Measurements from ENCODE around the gene ITIH5. TPM values are rescaled to one million over a fixed set of nuclear protein-coding genes. Genes with fewer than 3 reads are reported as not detected.

ITIH5 gene
- total and polyA plus RNA-seq, 2 of the 8 experiments (the other 6 are each of a cell fraction or from before 2014, with no cell fraction given), result 5.8 to 7.6 TPM

DNA sequence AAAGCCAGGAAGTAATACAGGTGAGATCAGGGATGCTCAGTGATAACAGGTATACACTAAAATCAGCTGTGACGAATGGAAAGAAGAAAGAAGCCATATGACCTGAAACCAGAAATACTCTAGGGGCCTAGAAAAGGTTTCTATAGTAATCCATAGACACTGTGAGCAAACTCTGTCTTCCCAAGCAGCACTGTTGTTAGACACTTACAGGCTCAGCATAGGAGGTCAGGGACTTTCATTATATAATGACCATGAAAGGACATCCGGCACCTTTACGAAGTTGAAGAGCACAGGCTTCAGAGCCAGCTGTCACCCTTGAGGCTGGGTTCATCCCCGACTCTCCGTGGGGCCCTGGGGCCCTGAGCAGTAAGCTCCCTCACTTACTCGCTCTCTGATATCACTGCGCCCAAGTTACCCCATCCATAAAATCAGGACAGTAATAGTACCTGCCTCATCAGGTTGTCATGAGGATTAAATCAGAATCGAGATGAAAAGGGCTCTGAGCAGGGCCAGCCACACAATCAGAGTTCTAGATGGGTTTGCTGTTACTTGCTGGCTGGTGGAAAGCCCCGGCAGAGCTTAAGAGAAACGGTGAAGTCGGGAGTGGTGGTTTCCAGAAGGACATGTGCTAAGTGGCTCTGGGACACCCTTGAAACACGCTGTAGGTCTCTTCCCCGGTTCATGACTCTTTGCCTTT, 79.5 kb downstream of the ITIH5 start:
- no peak for FAIRE-seq
- H2AFZ ChIP-seq (ENCODE audit: low read length), result no peak overlapping the region
- H3K14ac ChIP-seq (ENCODE audit: insufficient read length), result no peak overlapping the region
- no peak overlapping the region for H3K4me3 ChIP-seq (ENCODE audit: extremely low read depth in 1 of 4, insufficient read depth in 2 of 4, low read depth in 3 of 4, low read length in 4 of 4)
- no peak overlapping the region for H3K4ac ChIP-seq (replicated peaks; ENCODE audit: insufficient read length, low read depth, low read length)
- no peak overlapping the region for H4K5ac ChIP-seq (ENCODE audit: insufficient read length, low read depth, low read length)
- no peak overlapping the region for H2BK15ac ChIP-seq (ENCODE audit: low read length)
- H3K79me1 ChIP-seq (ENCODE audit: low read depth, low read length), result no peaks in the 10 kb centered on the region
- H3K23ac ChIP-seq (ENCODE audit: insufficient read length), result no peak overlapping the region
- H3K18ac ChIP-seq (ENCODE audit: extremely low read depth, low read length), result no peak overlapping the region
- ChIA-PET POLR2A (ENCODE audit: partially characterized antibody) (no interaction called here), CTCF (ENCODE audit: partially characterized antibody) (interaction anchor here (4.0 kb wide), 1 partner anchor 100 kb away, joined by 20 read pairs; no protein-coding TSS in a partner anchor)
- no peak overlapping the region for H2BK12ac ChIP-seq (ENCODE audit: low read depth, low read length)
- no peak overlapping the region for H2BK120ac ChIP-seq (replicated peaks; ENCODE audit: low read depth, low read length)
- H3K36me3 ChIP-seq (ENCODE audit: control insufficient read depth in 2 of 4, insufficient read depth in 4 of 4, low read length in 3 of 4), result no peaks in the 10 kb centered on the region
- H3K23me2 ChIP-seq (ENCODE audit: low read depth, low read length), result no peaks in the 10 kb centered on the region
- H3K4me2 ChIP-seq (ENCODE audit: insufficient read depth in 1 of 2, low read depth in 2 of 2, low read length in 2 of 2), result no peak overlapping the region
- no peak overlapping the region for H2BK5ac ChIP-seq (ENCODE audit: low read depth, low read length)
- no peak overlapping the region for H4K91ac ChIP-seq (replicated peaks; ENCODE audit: insufficient read length, low read length)
- no peak overlapping the region for H3K56ac ChIP-seq (replicated peaks; ENCODE audit: insufficient read length, low read depth, low read length)
- H4K8ac ChIP-seq (ENCODE audit: extremely low read depth, insufficient read depth, low read length), result no peak overlapping the region
- no peak overlapping the region for H2AK5ac ChIP-seq (ENCODE audit: low read depth, low read length)
- no peaks in the 10 kb centered on the region for H3K27me3 ChIP-seq (replicated peaks in 1 of 4; ENCODE audit: control insufficient read depth in 3 of 4, extremely low read depth in 1 of 4, insufficient read depth in 3 of 4, low read length in 3 of 4)
- TF ChIP-seq TAF7 (optimal IDR thresholded peaks at IDR 0.05; ENCODE audit: borderline replicate concordance, low read depth, low read length), result no peak
- TF ChIP-seq RXRA (IDR thresholded peaks at IDR 0.05; ENCODE audit: insufficient read depth, low read depth, low read length), result no peak
- no peak for TF ChIP-seq FOSL1 (IDR thresholded peaks at IDR 0.05; ENCODE audit: insufficient read depth, low read depth, low read length)
- TF ChIP-seq KDM5A (IDR thresholded peaks at IDR 0.05; ENCODE audit: low read length), result no peak
- no peak for TF ChIP-seq GTF2F1 (IDR thresholded peaks at IDR 0.05; ENCODE audit: borderline replicate concordance, low read depth, low read length)
- H3K27ac ChIP-seq (ENCODE audit: low read depth, low read length), result no peak overlapping the region
- H3K79me2 ChIP-seq (ENCODE audit: control insufficient read depth in 1 of 2, insufficient read depth in 2 of 2, low read length in 2 of 2), result no peaks in the 10 kb centered on the region
- H3K9me3 ChIP-seq (ENCODE audit: insufficient read depth in 2 of 2, low read depth in 1 of 2, low read length in 1 of 2), result no peaks in the 10 kb centered on the region
- 87% methylated on average over 12 of the region's 13 CpGs; no CpG with 5 or more reads in 1 of the 2 experiments for WGBS, 2 experiments (ENCODE audit: extremely low coverage in 1 of 2, insufficient coverage in 1 of 2, insufficient read length in 1 of 2, insufficient replicate concordance in 2 of 2, low coverage in 1 of 2, low lambda C conversion rate in 2 of 2, missing lambda C conversion rate in 1 of 2)
- no peak overlapping the region for H3K9ac ChIP-seq (replicated peaks in 1 of 4; ENCODE audit: extremely low read depth in 1 of 4, low read depth in 3 of 4, low read length in 3 of 4)
- no peak overlapping the region for H2BK20ac ChIP-seq (ENCODE audit: low read length)
- H4K20me1 ChIP-seq (replicated peaks in 1 of 2; ENCODE audit: control insufficient read depth in 1 of 2, insufficient read depth in 2 of 2, low read length in 2 of 2), result no peaks in the 10 kb centered on the region
- DNase-seq (ENCODE audit: low read depth in 1 of 2, low spot score in 2 of 2), result no peak
- H3K4me1 ChIP-seq (replicated peaks in 1 of 4; ENCODE audit: control insufficient read depth in 3 of 4, insufficient read depth in 4 of 4, low read length in 3 of 4), result no peaks in the 10 kb centered on the region

Measured in H1 (cell line).